Measurements from ENCODE around the gene MIA.

GRCh38 chr19:40809358-40810086 is 34.2 kb downstream of the MIA start:
- TF ChIP-seq, protein P1, sequence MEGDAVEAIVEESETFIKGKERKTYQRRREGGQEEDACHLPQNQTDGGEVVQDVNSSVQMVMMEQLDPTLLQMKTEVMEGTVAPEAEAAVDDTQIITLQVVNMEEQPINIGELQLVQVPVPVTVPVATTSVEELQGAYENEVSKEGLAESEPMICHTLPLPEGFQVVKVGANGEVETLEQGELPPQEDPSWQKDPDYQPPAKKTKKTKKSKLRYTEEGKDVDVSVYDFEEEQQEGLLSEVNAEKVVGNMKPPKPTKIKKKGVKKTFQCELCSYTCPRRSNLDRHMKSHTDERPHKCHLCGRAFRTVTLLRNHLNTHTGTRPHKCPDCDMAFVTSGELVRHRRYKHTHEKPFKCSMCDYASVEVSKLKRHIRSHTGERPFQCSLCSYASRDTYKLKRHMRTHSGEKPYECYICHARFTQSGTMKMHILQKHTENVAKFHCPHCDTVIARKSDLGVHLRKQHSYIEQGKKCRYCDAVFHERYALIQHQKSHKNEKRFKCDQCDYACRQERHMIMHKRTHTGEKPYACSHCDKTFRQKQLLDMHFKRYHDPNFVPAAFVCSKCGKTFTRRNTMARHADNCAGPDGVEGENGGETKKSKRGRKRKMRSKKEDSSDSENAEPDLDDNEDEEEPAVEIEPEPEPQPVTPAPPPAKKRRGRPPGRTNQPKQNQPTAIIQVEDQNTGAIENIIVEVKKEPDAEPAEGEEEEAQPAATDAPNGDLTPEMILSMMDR (IDR thresholded peaks at IDR 0.05): no peak
- TF ChIP-seq EZH2 (IDR thresholded peaks at IDR 0.05) (no peak), EZH2phosphoT487 (IDR thresholded peaks at IDR 0.05) (no peak)

Measured in neural progenitor cell (in vitro differentiated cells).